Measurements from ENCODE around the gene TAF1A. TPM values are rescaled to one million over a fixed set of nuclear protein-coding genes. Genes with fewer than 3 reads are reported as not detected.

Gene TAF1A
- total and polyA plus RNA-seq, 5 donors from 2014 or later = 2.8 to 5.9 (median 4.0) TPM

- Histone ChIP-seq H3K36me3 (ENCODE audit: control insufficient read depth, insufficient read depth, low read length) (no peaks in the 10 kb centered on the region), H3K4me1 (ENCODE audit: control insufficient read depth, insufficient read depth, low read length, poor library complexity, severe bottlenecking) (no peaks in the 10 kb centered on the region), H3K4me3 (ENCODE audit: low read depth, low read length) (no peak overlapping the region), H3K9me3 (ENCODE audit: control insufficient read depth in 2 of 2, low read length in 2 of 2) (no peaks in the 10 kb centered on the region), H3K27ac (ENCODE audit: insufficient read depth, low read length, poor library complexity, severe bottlenecking) (no peak overlapping the region), H3K27me3 (ENCODE audit: control insufficient read depth, insufficient read depth, low read length) (no peaks in the 10 kb centered on the region)
- ATAC-seq (ENCODE audit: low read depth in 2 of 2) = no peak
- H3K4me3 Mint-ChIP-seq = no peak overlapping the region
- H3K36me3 Mint-ChIP-seq = no peaks in the 10 kb centered on the region
- peaks cover 6% of the 10 kb centered on the region for H3K27me3 Mint-ChIP-seq
- no peaks in the 10 kb centered on the region for H3K4me1 Mint-ChIP-seq
- no peak for DNase-seq
- peaks cover 0 to 2% (median 0%) of the 10 kb centered on the region in 7 donors for H3K9me3 Mint-ChIP-seq
- H3K27ac Mint-ChIP-seq = no peak overlapping the region
These were observed 60.6 kb downstream of the TAF1A start for GRCh38 chr1:222529181-222529580.

- H3K36me3 Mint-ChIP-seq = no peaks in the 10 kb centered on the region
- no peaks in the 10 kb centered on the region for H3K36me3 ChIP-seq (ENCODE audit: control insufficient read depth, insufficient read depth, low read length)
- H3K4me1 ChIP-seq (ENCODE audit: control insufficient read depth, insufficient read depth, low read length, poor library complexity, severe bottlenecking) = no peaks in the 10 kb centered on the region
- H3K4me3 ChIP-seq (ENCODE audit: low read depth, low read length) = no peak overlapping the region
- no peak overlapping the region for H3K4me3 Mint-ChIP-seq
- DNase-seq (no peak), ATAC-seq (ENCODE audit: low read depth in 2 of 2) (no peak)
- H3K27me3 ChIP-seq (ENCODE audit: control insufficient read depth, insufficient read depth, low read length) = no peaks in the 10 kb centered on the region
- peaks cover 17% of the 10 kb centered on the region for H3K27me3 Mint-ChIP-seq
- no peak overlapping the region for H3K27ac Mint-ChIP-seq
- H3K9me3 Mint-ChIP-seq = peaks cover 0 to 9% (median 2%) of the 10 kb centered on the region in 7 donors
- no peaks in the 10 kb centered on the region for H3K4me1 Mint-ChIP-seq
- no peak overlapping the region for H3K27ac ChIP-seq (ENCODE audit: insufficient read depth, low read length, poor library complexity, severe bottlenecking)
- H3K9me3 ChIP-seq (ENCODE audit: control insufficient read depth in 2 of 2, low read length in 2 of 2) = no peaks in the 10 kb centered on the region
These were observed 63.8 kb downstream of the TAF1A start for GRCh38 chr1:222525951-222526350.

- H3K9me3 ChIP-seq (ENCODE audit: control insufficient read depth in 2 of 2, low read length in 2 of 2) = no peaks in the 10 kb centered on the region
- no peak for DNase-seq
- Mint-ChIP-seq H3K4me3 (no peak overlapping the region), H3K27me3 (peaks cover 14% of the 10 kb centered on the region), H3K4me1 (no peaks in the 10 kb centered on the region), H3K9me3 (peaks cover 0 to 9% (median 2%) of the 10 kb centered on the region in 7 donors), H3K36me3 (no peaks in the 10 kb centered on the region), H3K27ac (no peak overlapping the region)
- no peak for ATAC-seq (ENCODE audit: low read depth in 2 of 2)
- H3K4me3 ChIP-seq (ENCODE audit: low read depth, low read length) = no peak overlapping the region
- H3K27me3 ChIP-seq (ENCODE audit: control insufficient read depth, insufficient read depth, low read length) = no peaks in the 10 kb centered on the region
- no peak overlapping the region for H3K27ac ChIP-seq (ENCODE audit: insufficient read depth, low read length, poor library complexity, severe bottlenecking)
- no peaks in the 10 kb centered on the region for H3K36me3 ChIP-seq (ENCODE audit: control insufficient read depth, insufficient read depth, low read length)
- H3K4me1 ChIP-seq (ENCODE audit: control insufficient read depth, insufficient read depth, low read length, poor library complexity, severe bottlenecking) = no peaks in the 10 kb centered on the region
These were observed 65.9 kb downstream of the TAF1A start for GRCh38 chr1:222523852-222524251.

GRCh38 chr1:222522105-222522915 lies 67.4 kb downstream of the TAF1A start:
- H3K27me3 ChIP-seq (ENCODE audit: control insufficient read depth, insufficient read depth, low read length) = no peaks in the 10 kb centered on the region
- ATAC-seq (ENCODE audit: low read depth in 2 of 2) = no peak
- peaks cover 0 to 9% (median 1%) of the 10 kb centered on the region in 7 donors for H3K9me3 Mint-ChIP-seq
- no peak overlapping the region for H3K27ac ChIP-seq (ENCODE audit: insufficient read depth, low read length, poor library complexity, severe bottlenecking)
- H3K27me3 Mint-ChIP-seq = peaks cover 14% of the 10 kb centered on the region
- no peaks in the 10 kb centered on the region for H3K4me1 Mint-ChIP-seq
- no peaks in the 10 kb centered on the region for H3K4me1 ChIP-seq (ENCODE audit: control insufficient read depth, insufficient read depth, low read length, poor library complexity, severe bottlenecking)
- no peaks in the 10 kb centered on the region for H3K36me3 Mint-ChIP-seq
- H3K36me3 ChIP-seq (ENCODE audit: control insufficient read depth, insufficient read depth, low read length) = no peaks in the 10 kb centered on the region
- DNase-seq = no peak
- H3K4me3 Mint-ChIP-seq = no peak overlapping the region
- H3K27ac Mint-ChIP-seq = no peak overlapping the region
- H3K9me3 ChIP-seq (ENCODE audit: control insufficient read depth in 2 of 2, low read length in 2 of 2) = no peaks in the 10 kb centered on the region
- no peak overlapping the region for H3K4me3 ChIP-seq (ENCODE audit: low read depth, low read length)

- H3K4me1 Mint-ChIP-seq = no peaks in the 10 kb centered on the region
- DNase-seq (no peak), ATAC-seq (ENCODE audit: low read depth in 2 of 2) (no peak)
- Histone ChIP-seq H3K36me3 (ENCODE audit: control insufficient read depth, insufficient read depth, low read length) (no peaks in the 10 kb centered on the region), H3K4me3 (ENCODE audit: low read depth, low read length) (no peak overlapping the region), H3K27me3 (ENCODE audit: control insufficient read depth, insufficient read depth, low read length) (no peaks in the 10 kb centered on the region), H3K4me1 (ENCODE audit: control insufficient read depth, insufficient read depth, low read length, poor library complexity, severe bottlenecking) (no peaks in the 10 kb centered on the region), H3K9me3 (ENCODE audit: control insufficient read depth in 2 of 2, low read length in 2 of 2) (no peaks in the 10 kb centered on the region), H3K27ac (ENCODE audit: insufficient read depth, low read length, poor library complexity, severe bottlenecking) (no peak overlapping the region)
- H3K4me3 Mint-ChIP-seq = no peak overlapping the region
- H3K9me3 Mint-ChIP-seq = peaks cover 0 to 9% (median 1%) of the 10 kb centered on the region in 7 donors
- no peak overlapping the region for H3K27ac Mint-ChIP-seq
- peaks cover 14% of the 10 kb centered on the region for H3K27me3 Mint-ChIP-seq
- H3K36me3 Mint-ChIP-seq = no peaks in the 10 kb centered on the region
These were observed 68.2 kb downstream of the TAF1A start for GRCh38 chr1:222521299-222522104.

Other genes starting within 250 kb of the TAF1A start
- gene HHIPL2, start 41.8 kb downstream of the TAF1A start, total RNA-seq = not detected
- gene HHIPL2, start 41.8 kb downstream of the TAF1A start, polyA plus RNA-seq = not detected
- gene MIA3, start 28.2 kb upstream of the TAF1A start, total RNA-seq = 87.1 TPM
- gene MIA3, start 28.2 kb upstream of the TAF1A start, polyA plus RNA-seq = 10 to 100 TPM; 48.5 to 60.3 (median 54.4) TPM
- 54.1 TPM for gene AIDA, start 122.6 kb upstream of the TAF1A start, total RNA-seq
- gene AIDA, start 122.6 kb upstream of the TAF1A start, polyA plus RNA-seq = 10 to 100 TPM; 35.2 to 44.5 (median 38.6) TPM
- 72.0 TPM for gene BROX, start 122.6 kb upstream of the TAF1A start, total RNA-seq
- gene BROX, start 122.6 kb upstream of the TAF1A start, polyA plus RNA-seq = 10 to 100 TPM; 20.7 to 24.7 (median 22.5) TPM
- gene FAM177B, start 147.3 kb upstream of the TAF1A start, total RNA-seq = not detected
- gene FAM177B, start 147.3 kb upstream of the TAF1A start, polyA plus RNA-seq = not detected
- 2.9 TPM for gene DISP1, start 225.1 kb upstream of the TAF1A start, total RNA-seq
- gene DISP1, start 225.1 kb upstream of the TAF1A start, polyA plus RNA-seq = 1 to 10 TPM; 1.1 to 2.0 (median 1.4) TPM